COR-L47 (cell line): ENCODE data around the gene TAS2R13.

Source experiments
- DNase-seq: peaks from one replicate; lab custom pipeline; 2025; lab: John Stamatoyannopoulos, UW

TAS2R13 gene

DNA sequence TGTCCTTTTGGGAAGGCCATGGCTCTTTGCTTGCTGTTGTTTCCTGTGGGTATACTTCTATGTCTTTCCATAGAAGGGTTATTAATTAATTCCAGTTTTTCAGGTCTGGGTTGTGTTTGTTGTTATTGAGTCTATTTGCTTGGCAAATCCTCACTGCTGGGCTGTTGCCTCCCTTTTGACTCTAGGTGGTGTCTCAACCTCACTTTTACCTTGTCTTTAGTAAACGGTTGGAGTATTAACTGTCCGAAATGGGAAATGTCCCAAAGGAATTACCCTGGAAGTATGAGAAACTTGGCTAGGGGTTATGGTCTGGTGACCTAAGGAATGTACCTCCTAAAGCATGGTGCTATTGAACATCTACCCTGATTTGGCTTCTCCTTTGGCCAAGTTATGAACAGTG, 42.0 kb downstream of the TAS2R13 start:
- no peak for DNase-seq

DNA sequence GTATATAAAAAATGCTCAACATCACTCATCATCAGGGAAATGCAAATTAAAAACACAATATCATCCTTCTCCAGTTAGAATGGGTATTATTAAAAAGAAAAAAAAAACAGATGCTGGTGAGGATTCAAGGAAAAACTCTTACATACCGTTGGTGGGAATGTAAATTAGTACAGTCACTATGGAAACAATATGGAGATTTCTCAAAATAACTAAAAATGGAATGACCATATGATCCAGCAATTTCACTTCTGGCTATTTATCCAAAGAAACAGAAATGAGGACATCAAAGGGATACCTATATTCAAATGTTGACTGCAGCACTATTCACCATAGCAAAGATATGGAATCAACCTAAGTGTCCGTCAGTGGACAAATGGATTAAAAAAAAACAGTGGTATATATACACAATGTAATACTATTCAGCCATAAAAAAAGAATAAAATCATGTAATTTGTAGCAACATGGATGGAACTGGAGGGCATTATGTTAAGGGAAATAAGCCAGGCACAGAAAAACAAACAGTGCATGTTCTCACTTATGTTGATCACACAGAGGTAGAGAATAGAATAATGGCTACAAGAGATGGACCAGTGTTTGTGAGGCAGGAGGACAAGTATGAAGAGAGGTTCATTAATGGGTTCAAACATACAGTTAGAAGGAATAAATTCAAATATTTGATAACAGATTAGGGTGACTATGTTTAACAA, 45.7 kb downstream of the TAS2R13 start:
- DNase-seq, result no peak

DNA sequence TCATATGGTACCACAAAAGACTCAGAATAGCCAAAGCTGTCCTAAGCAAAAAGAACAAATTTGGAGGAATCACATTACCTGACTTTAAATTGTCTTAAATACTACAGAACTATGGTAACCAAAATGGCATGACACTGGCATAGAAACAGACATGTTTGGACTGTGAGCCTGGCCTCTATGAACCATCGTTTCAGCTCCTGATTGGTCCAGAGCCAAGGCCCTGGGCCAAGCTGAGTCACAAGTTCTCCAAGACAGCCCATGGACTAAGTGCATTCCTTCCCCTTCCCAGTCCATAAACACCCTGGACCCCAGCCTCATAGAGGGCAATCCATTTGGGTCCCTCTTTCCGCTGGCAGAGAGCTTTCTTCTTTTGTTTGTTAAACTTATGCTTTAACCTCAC, 48.0 kb downstream of the TAS2R13 start:
- no peak for DNase-seq
